Subcutaneous abdominal adipose tissue (tissue), 5 donors: ENCODE data around the gene SETBP1.

Experiments used
- H3K27ac ChIP-seq: one replicate; pipeline ENCODE4 v1.7.0; 2013; ENCODE audit warnings: low read depth, mild to moderate bottlenecking, inconsistent platforms, low read length, moderate library complexity
- H3K27me3 ChIP-seq, 5 donors: one replicate each; pipeline ENCODE4 v1.7.0; 2013; ENCODE audit warnings: low read length in 5 of 5, inconsistent platforms in 1 of 5; ENCODE audit not compliant: control insufficient read depth in 5 of 5, insufficient read depth in 4 of 5
- H3K36me3 ChIP-seq, 5 donors: one replicate each; pipeline ENCODE4 v1.7.0; 2013; ENCODE audit warnings: low read length in 5 of 5; ENCODE audit not compliant: control insufficient read depth in 5 of 5, insufficient read depth in 5 of 5
- H3K4me1 ChIP-seq, 5 donors: one replicate each; pipeline ENCODE4 v1.7.0; 2013; ENCODE audit warnings: low read length in 5 of 5, mild to moderate bottlenecking in 3 of 5, moderate library complexity in 1 of 5; ENCODE audit not compliant: control insufficient read depth in 5 of 5, insufficient read depth in 5 of 5
- H3K4me3 ChIP-seq, 5 donors: one replicate each; pipeline ENCODE4 v1.7.0; 2013; ENCODE audit warnings: low read length in 5 of 5, low read depth in 1 of 5
- H3K9ac ChIP-seq, 5 donors: one replicate each; pipeline ENCODE4 v1.7.0; 2013; ENCODE audit warnings: low read length in 5 of 5, mild to moderate bottlenecking in 4 of 5, moderate library complexity in 3 of 5
- H3K9me3 ChIP-seq, 5 donors: one replicate each; pipeline ENCODE4 v1.7.0; 2013; ENCODE audit warnings: low read length in 5 of 5; ENCODE audit not compliant: control insufficient read depth in 5 of 5
- donor health status: healthy.
- donor health status: healthy.
- donor health status: healthy.
- donor health status: healthy.
- donor health status: healthy.

The SETBP1 gene

GRCh38 chr18:44997174-44997573, 316.5 kb downstream of the SETBP1 start:
- H3K4me3 ChIP-seq, result no peak overlapping the region
- H3K27me3 ChIP-seq, result no peaks in the 10 kb centered on the region
- H3K27ac ChIP-seq, result no peak overlapping the region
- no peak overlapping the region for H3K9ac ChIP-seq
- peaks cover 0 to 3% (median 0%) of the 10 kb centered on the region in 5 donors for H3K9me3 ChIP-seq
- no peaks in the 10 kb centered on the region for H3K4me1 ChIP-seq
- H3K36me3 ChIP-seq, result no peaks in the 10 kb centered on the region

- H3K4me1 ChIP-seq, result no peaks in the 10 kb centered on the region
- H3K4me3 ChIP-seq, result no peak overlapping the region
- no peak overlapping the region for H3K27ac ChIP-seq
- no peak overlapping the region for H3K9ac ChIP-seq
- peaks cover 0 to 3% (median 0%) of the 10 kb centered on the region in 5 donors for H3K9me3 ChIP-seq
- no peaks in the 10 kb centered on the region for H3K27me3 ChIP-seq
- no peaks in the 10 kb centered on the region for H3K36me3 ChIP-seq
Observed at GRCh38 chr18:44998360-44998759, 317.7 kb downstream of the SETBP1 start.

- Histone ChIP-seq H3K9me3 (no peaks in the 10 kb centered on the region), H3K27me3 (no peaks in the 10 kb centered on the region), H3K36me3 (no peaks in the 10 kb centered on the region), H3K9ac (no peak overlapping the region), H3K4me1 (no peaks in the 10 kb centered on the region), H3K4me3 (no peak overlapping the region), H3K27ac (no peak overlapping the region)
Observed at GRCh38 chr18:45004546-45005080, 323.9 kb downstream of the SETBP1 start.

- H3K4me1 ChIP-seq, result no peaks in the 10 kb centered on the region
- H3K9me3 ChIP-seq, result no peaks in the 10 kb centered on the region
- H3K27ac ChIP-seq, result no peak overlapping the region
- no peak overlapping the region for H3K4me3 ChIP-seq
- H3K36me3 ChIP-seq, result no peaks in the 10 kb centered on the region
- H3K9ac ChIP-seq, result no peak overlapping the region
- no peaks in the 10 kb centered on the region for H3K27me3 ChIP-seq
Observed at GRCh38 chr18:45006934-45007333, 326.2 kb downstream of the SETBP1 start.

- Histone ChIP-seq H3K4me3 (no peak overlapping the region), H3K27me3 (no peaks in the 10 kb centered on the region), H3K4me1 (no peaks in the 10 kb centered on the region), H3K9me3 (no peaks in the 10 kb centered on the region), H3K36me3 (no peaks in the 10 kb centered on the region), H3K27ac (no peak overlapping the region), H3K9ac (no peak overlapping the region)
Observed at GRCh38 chr18:45007531-45007930, 326.8 kb downstream of the SETBP1 start.

GRCh38 chr18:45008694-45009413, 328.2 kb downstream of the SETBP1 start:
- H3K27me3 ChIP-seq, result no peaks in the 10 kb centered on the region
- no peak overlapping the region for H3K4me3 ChIP-seq
- H3K9ac ChIP-seq, result no peak overlapping the region
- H3K4me1 ChIP-seq, result peaks cover 0 to 2% (median 0%) of the 10 kb centered on the region in 5 donors
- H3K9me3 ChIP-seq, result no peaks in the 10 kb centered on the region
- H3K36me3 ChIP-seq, result no peaks in the 10 kb centered on the region
- H3K27ac ChIP-seq, result no peak overlapping the region

GRCh38 chr18:45009756-45010155, 329.1 kb downstream of the SETBP1 start:
- H3K36me3 ChIP-seq, result no peaks in the 10 kb centered on the region
- no peak overlapping the region for H3K9ac ChIP-seq
- peaks cover 0 to 6% (median 6%) of the 10 kb centered on the region in 5 donors for H3K4me1 ChIP-seq
- no peak overlapping the region for H3K4me3 ChIP-seq
- no peaks in the 10 kb centered on the region for H3K27me3 ChIP-seq
- no peaks in the 10 kb centered on the region for H3K9me3 ChIP-seq
- no peak overlapping the region for H3K27ac ChIP-seq

- Histone ChIP-seq H3K4me3 (no peak overlapping the region), H3K27me3 (no peaks in the 10 kb centered on the region), H3K9me3 (no peaks in the 10 kb centered on the region), H3K36me3 (no peaks in the 10 kb centered on the region), H3K27ac (no peak overlapping the region), H3K9ac (no peak overlapping the region), H3K4me1 (peaks cover 0 to 21% (median 16%) of the 10 kb centered on the region in 5 donors)
Observed at GRCh38 chr18:45012286-45012685, 331.6 kb downstream of the SETBP1 start.

GRCh38 chr18:45014047-45014501, 333.4 kb downstream of the SETBP1 start:
- Histone ChIP-seq H3K27me3 (no peaks in the 10 kb centered on the region), H3K4me3 (no peak overlapping the region), H3K4me1 (peaks cover 0 to 21% (median 17%) of the 10 kb centered on the region in 5 donors), H3K9me3 (no peaks in the 10 kb centered on the region), H3K27ac (no peak overlapping the region), H3K36me3 (no peaks in the 10 kb centered on the region), H3K9ac (no peak overlapping the region)

- H3K9me3 ChIP-seq, result no peaks in the 10 kb centered on the region
- peak overlapping the region in 1 of 5 donors; percentile 38 for H3K9ac ChIP-seq
- H3K4me3 ChIP-seq, result peak overlapping the region in 4 of 5 donors; percentile 32 to 66 (median 58)
- H3K27me3 ChIP-seq, result no peaks in the 10 kb centered on the region
- H3K36me3 ChIP-seq, result no peaks in the 10 kb centered on the region
- peaks cover 0 to 21% (median 17%) of the 10 kb centered on the region in 5 donors for H3K4me1 ChIP-seq
- H3K27ac ChIP-seq, result peak overlapping the region; percentile 14
Observed at GRCh38 chr18:45015788-45016128, 335.1 kb downstream of the SETBP1 start.
